GM19467 (cell line): ENCODE results near the gene SOX4.
"Not testable (repeated sequence)": the region's sequence is repeated elsewhere in the genome, so short reads cannot be mapped to it uniquely, and the experiment has no call there.

Experiments
- ATAC-seq: cut with Tn5 transposase; IDR thresholded peaks from one replicate; pipeline ENCODE4 v1.9.1; 2021; ENCODE audit warnings: mild to moderate bottlenecking, moderate library complexity; ENCODE audit not compliant: unreplicated experiment

The SOX4 gene

GRCh38 chr6:21593412-21593926 lies at the start of gene SOX4:
Gene SOX4, plus strand, starts transcription at chr6:21593751. Its CDS starts 784 bp downstream, at chr6:21594535.
- ATAC-seq = peak; percentile 73

DNA sequence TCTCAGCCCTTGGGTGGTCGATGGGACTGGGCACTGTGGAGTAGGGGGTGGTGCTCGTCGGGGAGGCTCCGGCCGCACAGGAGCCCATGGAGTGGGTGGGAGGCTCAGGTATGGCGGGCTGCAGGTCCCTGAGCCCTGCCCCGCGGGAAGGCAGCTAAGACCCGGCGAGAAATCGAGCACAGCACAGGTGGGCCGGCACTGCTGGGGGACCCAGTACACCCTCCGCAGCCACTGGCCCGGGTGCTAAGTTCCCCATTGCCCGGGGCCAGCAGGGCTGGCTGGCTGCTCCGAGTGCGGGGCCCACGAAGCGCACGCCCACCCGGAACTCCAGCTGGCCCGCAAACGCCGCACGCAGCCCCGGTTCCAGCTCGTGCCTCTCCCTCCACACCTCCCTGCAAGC lies 41.3 kb upstream of the SOX4 start:
- not testable (repeated sequence) for ATAC-seq

- ATAC-seq = no peak
Observed at GRCh38 chr6:21554286-21554685, 39.3 kb upstream of the SOX4 start.

DNA sequence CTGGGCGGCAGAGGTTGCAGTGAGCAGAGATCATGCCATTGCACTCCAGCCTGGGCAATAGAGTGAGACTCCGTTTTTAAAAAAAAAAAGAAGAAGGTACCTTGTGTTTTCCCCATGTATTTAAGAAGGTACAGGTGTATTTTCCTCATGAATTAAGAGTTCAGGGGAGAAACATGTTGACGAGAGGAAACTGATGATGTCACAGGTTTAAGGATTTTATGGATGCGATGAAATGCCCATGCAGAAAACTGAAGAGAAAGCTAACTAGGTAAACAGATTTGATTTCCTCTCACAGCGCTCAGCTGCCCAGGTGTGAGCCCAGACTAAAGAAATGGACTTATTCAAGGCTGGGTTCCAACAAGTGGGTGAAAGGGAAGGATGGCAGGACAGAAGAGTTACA lies 38.4 kb upstream of the SOX4 start:
- no peak for ATAC-seq

DNA sequence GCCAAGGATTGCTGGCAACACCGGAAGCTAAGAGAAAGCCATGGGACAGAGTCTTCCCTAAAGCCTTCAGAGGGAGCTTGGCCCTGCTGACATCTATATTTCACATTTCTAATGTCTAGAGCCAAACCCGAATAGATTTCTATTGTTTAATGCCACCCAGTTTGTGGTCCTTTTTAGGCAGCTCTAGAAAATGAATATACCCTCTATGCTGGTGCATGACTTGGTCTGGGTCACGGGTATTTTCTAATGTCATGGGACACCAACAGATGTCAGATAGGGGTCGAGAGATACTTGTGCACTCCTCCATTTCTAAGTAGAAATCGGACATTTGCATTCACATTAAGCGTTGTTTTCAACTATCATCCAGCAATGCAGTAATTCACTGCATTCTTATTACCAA lies 37.0 kb upstream of the SOX4 start:
- no peak for ATAC-seq

- ATAC-seq = no peak
Observed at GRCh38 chr6:21556968-21557721, 36.4 kb upstream of the SOX4 start.

- no peak for ATAC-seq
Observed at GRCh38 chr6:21559238-21559637, 34.3 kb upstream of the SOX4 start.

DNA sequence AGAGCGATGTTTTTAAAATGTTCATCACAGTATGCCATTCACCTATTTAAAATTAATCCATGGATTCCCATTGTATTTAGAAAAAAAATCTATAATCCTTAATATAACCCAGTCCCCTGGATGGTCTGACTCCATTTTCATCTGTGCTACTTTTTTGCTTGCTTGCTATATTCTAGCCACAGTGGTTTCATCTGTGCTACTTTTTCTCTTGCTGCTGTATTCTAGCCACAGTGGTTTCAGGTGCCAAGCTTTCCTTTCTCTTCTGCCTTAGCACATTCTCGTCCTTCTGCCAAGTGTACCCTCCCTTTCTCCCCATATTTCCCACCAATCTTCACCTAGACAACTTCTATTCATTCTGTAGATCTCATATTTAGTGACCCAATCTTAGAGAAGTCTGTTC lies 33.3 kb upstream of the SOX4 start:
- ATAC-seq = no peak

DNA sequence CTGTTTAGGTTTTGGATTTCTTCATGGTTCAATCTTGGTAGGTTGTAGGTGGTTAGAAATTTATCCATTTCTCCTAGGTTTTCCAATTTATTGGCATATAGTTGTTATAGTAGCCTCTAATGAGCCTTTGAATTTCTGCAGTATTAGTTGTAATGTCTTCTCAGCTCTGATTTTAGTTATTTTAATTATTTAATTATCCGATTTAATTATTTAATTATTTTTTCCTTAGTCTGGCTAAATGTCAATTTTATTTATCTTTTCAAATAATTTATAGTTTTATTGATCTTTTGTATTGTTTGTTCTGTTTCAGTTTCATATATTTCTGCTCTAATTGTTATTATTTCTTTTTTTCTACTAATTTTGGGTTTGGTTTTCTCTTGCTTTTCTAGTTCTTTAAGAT lies 28.1 kb upstream of the SOX4 start:
- no peak for ATAC-seq

- no peak for ATAC-seq
Observed at GRCh38 chr6:21578523-21578922, 15.0 kb upstream of the SOX4 start.

DNA sequence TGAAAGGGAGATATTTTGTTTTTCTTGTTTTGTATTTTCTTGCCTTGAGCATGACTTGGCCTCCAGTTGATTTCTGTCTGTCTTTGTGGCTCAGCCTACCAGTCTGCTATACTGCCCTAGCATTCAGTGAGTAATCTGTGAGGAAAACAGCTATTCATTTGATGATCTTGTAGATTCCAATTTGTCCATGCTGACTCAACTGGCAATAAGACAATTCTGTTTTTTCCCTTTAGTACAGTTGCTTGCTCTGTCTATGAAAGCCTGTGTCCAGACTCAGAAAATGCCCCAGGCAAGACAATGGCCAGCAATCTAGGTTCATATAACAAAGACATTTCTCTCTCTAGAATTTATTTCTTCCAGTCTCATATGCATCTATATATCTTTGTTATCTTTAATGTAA lies 10.9 kb upstream of the SOX4 start:
- no peak for ATAC-seq

DNA sequence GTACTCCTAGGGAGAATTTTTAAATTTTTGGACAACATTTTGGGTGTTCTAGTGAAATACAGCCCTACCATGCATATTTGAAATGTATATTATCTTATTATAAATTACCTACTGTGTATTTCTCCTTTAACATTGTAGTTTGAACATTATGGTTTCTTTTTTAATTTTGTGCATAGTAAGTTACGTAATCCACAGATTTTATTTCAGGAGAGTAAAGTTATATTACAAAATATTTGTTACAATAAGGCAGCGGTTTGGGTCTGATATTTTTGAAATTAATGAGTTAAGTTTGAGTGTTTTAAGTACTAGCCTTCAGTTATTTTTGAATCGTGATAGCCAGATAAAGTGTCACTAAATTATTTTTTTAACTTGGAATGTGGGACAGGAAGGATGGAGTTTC lies 7.3 kb upstream of the SOX4 start:
- ATAC-seq = no peak

DNA sequence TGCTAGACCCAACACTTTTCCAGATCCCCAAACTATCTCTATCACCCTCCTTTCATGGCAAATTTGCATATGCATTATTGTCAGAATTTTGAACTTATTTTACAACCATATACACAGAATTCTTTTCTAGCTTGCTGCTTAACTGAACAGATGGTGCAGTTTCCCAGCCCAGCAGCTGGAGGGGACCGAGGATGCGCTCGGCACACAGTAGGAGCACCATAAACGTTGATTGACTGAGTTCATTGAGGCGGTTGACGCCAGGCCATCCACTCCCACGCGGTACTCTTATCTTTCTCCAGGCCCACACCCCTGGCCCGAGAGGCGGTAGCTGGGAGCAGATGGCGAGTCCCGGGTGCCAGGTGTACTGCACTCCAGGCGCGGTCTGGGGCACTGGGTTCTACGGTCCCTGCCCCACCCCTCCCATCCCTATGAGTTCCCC lies 6.8 kb upstream of the SOX4 start:
- no peak for ATAC-seq

DNA sequence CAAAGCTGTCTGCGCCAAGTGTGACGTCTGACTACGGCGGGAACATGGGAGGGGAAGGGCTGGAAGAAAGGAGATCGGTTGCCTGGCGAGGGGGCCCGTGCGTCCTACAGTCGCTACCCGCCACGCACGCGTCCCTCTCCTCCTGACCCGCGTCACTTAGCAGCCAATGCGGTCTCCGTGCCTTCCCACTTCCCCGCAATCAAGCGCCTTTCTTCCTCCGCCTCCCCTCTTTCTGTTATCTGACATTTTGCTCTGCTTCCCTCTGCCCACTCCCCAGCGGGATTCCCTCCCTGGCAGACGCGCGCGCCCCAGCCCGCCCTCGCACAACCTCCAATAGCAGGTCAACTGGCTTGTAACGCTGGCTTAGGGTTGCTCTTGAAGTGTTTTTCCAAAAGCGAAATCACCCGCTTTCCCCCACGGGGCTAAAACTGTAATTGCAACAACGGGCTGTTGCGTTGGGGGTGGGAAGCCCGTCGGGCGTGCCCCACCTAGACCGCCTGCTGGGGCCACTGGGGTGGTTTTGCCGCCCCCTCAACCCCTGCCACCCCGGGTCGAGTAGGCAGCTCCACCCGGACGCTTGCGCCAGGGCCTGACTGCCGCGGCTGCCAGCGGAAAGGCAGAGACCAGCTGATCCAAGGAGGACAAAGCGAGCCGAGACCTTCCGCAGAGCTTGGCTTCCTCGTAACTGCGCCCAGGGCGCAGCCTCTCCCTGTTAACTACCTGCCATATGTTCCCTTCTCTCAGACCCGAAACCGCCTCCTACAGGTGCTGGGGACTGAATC lies 6.2 kb upstream of the SOX4 start:
- peak; percentile 34 for ATAC-seq

DNA sequence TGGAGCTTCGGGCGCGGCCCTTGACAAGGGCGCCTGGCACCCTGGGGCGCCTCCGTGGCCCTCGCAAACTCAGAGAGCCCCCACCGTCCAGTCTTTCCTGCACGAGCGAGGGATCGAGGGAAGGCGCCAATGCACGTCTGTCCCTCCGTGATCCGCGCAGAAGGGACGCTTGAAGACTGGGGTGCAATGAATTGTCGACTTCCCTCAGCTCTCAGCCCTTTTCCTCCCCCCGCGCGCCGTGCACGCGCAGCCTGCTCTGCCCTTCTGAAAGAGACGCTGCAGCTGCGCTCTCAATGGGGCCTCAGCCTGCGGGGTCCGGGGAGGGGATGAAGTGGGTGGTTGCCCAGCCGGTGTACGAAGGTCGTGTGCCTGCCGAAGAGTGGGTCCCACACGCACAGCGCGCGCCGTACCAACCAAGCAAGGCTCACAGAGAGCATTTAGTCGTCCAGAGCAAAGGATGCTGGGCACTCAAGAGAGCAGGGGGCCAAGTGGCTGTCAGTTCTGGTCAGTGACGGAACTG lies 5.5 kb upstream of the SOX4 start:
- peak; percentile 30 for ATAC-seq

- ATAC-seq = peak; percentile 20
Observed at GRCh38 chr6:21588481-21589351, 4.8 kb upstream of the SOX4 start.

DNA sequence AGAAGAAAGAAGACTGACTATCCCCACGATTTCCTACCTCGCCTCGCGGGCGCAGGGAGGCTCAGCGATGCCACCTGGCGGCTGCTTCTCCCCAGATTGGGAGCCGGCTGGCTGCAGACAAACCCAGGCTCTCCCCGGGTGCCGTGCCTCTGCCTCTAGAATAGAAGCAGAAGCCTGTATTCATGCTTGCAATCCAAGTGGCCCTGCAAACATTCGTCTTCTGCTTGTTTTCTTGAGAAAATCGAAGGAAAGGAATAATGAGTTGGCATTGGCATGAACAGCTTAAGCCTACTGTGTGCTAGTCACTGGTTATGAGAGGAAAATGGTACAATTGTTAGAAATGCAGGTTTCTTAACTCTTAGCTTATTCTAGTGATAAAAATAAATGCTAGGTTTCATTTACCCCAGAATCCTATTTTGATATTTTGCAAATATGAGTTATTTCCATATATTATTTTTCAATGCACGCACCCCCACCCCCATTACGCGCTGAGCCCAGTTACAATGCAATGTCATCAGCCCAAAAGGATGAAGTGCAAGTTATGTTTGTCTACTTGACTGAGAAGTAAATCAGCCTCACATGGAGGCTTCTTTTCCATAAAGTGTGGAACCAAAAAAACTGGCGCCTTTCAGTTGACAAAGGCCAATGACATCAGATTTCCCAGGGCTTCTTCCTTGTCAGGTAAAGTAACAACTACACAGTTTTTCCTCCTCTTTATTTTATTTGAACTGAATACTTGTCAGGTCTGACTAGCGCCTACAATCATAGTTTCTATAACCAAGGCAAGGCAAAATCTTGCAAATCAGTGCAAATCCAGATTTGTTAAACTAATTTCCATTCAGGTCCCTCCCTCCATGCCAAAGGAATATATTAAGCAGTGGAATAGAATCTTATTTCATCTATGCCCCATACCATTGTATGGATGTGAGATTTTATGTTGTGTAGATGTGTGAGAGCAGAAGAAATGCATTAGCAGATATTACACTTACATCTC lies 3.9 kb upstream of the SOX4 start:
- ATAC-seq = peak; percentile 26

- no peak for ATAC-seq
Observed at GRCh38 chr6:21590346-21590745, 3.2 kb upstream of the SOX4 start.

GRCh38 chr6:21591446-21591845 lies 2.1 kb upstream of the SOX4 start:
- ATAC-seq = no peak

- no peak for ATAC-seq
Observed at GRCh38 chr6:21592953-21593352, 598 bp upstream of the SOX4 start.
